Prostate gland (tissue), 2 donors: ENCODE data around the gene LBHD2.

Source experiments
- POLR2AphosphoS5 ChIP-seq: sonication (generic); formaldehyde crosslinking; IDR thresholded peaks from one replicate; pipeline ENCODE4 v1.6.1; 2017; ENCODE audit warnings: antibody characterized with exemption
- TF ChIP-seq, protein P1 (sequence below), 4 experiments: fragments of 200-600 bp in 2 of 4; fragments of 450-650 bp in 2 of 4; sonication (generic) in 2 of 4; IDR thresholded peaks; 1 replicate in 3 of 4; 2 replicates in 1 of 4; pipeline ENCODE4 v1.5.1; 2016 to 2019; ENCODE audit warnings: antibody characterized with exemption in 4 of 4, mild to moderate bottlenecking in 2 of 4, moderate library complexity in 2 of 4

GRCh38 chr14:103115845-103116572 is 32.0 kb downstream of the LBHD2 start:
- no peak for TF ChIP-seq POLR2AphosphoS5
- TF ChIP-seq, protein P1, sequence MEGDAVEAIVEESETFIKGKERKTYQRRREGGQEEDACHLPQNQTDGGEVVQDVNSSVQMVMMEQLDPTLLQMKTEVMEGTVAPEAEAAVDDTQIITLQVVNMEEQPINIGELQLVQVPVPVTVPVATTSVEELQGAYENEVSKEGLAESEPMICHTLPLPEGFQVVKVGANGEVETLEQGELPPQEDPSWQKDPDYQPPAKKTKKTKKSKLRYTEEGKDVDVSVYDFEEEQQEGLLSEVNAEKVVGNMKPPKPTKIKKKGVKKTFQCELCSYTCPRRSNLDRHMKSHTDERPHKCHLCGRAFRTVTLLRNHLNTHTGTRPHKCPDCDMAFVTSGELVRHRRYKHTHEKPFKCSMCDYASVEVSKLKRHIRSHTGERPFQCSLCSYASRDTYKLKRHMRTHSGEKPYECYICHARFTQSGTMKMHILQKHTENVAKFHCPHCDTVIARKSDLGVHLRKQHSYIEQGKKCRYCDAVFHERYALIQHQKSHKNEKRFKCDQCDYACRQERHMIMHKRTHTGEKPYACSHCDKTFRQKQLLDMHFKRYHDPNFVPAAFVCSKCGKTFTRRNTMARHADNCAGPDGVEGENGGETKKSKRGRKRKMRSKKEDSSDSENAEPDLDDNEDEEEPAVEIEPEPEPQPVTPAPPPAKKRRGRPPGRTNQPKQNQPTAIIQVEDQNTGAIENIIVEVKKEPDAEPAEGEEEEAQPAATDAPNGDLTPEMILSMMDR (IDR thresholded peaks at IDR 0.05): no peak
